Esophagus (tissue), 2 donors: ENCODE data around the gene MICOS13. TPM values are rescaled to one million over a fixed set of nuclear protein-coding genes. Genes with fewer than 3 reads are reported as not detected.
A peak's percentile ranks its signal among the peaks of the same experiment; 100 is the strongest.

Experiments
- H3K27ac ChIP-seq, 2 donors: one replicate each; pipeline ENCODE4 v1.5.1; 2013; ENCODE audit warnings: low read depth in 2 of 2, mild to moderate bottlenecking in 2 of 2, inconsistent platforms in 1 of 2, low read length in 1 of 2, moderate library complexity in 1 of 2
- H3K27me3 ChIP-seq, 2 donors: one replicate each; pipeline ENCODE4 v1.6.1; 2013; ENCODE audit warnings: low read length in 2 of 2, control low read depth in 1 of 2, mild to moderate bottlenecking in 1 of 2; ENCODE audit not compliant: insufficient read depth in 2 of 2, control insufficient read depth in 1 of 2
- H3K36me3 ChIP-seq, 2 donors: one replicate each; pipeline ENCODE4 v1.6.1; 2013; ENCODE audit warnings: low read length in 1 of 2; ENCODE audit not compliant: control insufficient read depth in 2 of 2, insufficient read depth in 2 of 2
- H3K4me1 ChIP-seq, 2 donors: one replicate each; pipeline ENCODE4 v1.6.1; 2013; ENCODE audit warnings: low read length in 1 of 2; ENCODE audit not compliant: control insufficient read depth in 2 of 2, insufficient read depth in 2 of 2
- H3K4me3 ChIP-seq, 2 donors: one replicate each; pipeline ENCODE4 v1.5.1; 2013; ENCODE audit warnings: low read length in 2 of 2, mild to moderate bottlenecking in 2 of 2, low read depth in 1 of 2, moderate library complexity in 1 of 2
- H3K9me3 ChIP-seq, 2 donors: one replicate each; pipeline ENCODE4 v1.6.1; 2013; ENCODE audit warnings: mild to moderate bottlenecking in 2 of 2, low read depth in 1 of 2, low read length in 1 of 2, moderate library complexity in 1 of 2; ENCODE audit not compliant: control insufficient read depth in 2 of 2, insufficient read depth in 1 of 2
- WGBS, 2 donors: extraction: QIAGEN DNeasy Blood & Tissue Kit; methylation state at CpG; one replicate each; pipeline ENCODE4 v1.1.7; 2013; 5-methylcytosine and 5-hydroxymethylcytosine counted together
- polyA plus RNA-seq, 2 donors: library from polyadenylated mRNA; stranded (reverse); fragments of 200-250 nt; gene quantifications; one replicate each; pipeline ENCODE4 v1.2.3, GENCODE V29; 2013
- donor health status: healthy with polysubstance abuse.
- donor health status: Bipolar disorder and iron deficiency.

MICOS13 gene, protein sequence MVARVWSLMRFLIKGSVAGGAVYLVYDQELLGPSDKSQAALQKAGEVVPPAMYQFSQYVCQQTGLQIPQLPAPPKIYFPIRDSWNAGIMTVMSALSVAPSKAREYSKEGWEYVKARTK
- polyA plus RNA-seq, result 100 to 1,000 TPM in 1 of 2 donors, 10 to 100 TPM in 1; 86.8 to 104 TPM

GRCh38 chr19:5680437-5681368 lies at the start of gene MICOS13, which contains the start of gene HSD11B1L:
TSS of gene MICOS13 (minus strand) at chr19:5680516. CDS start at chr19:5680486, 30 bp downstream.
TSS of gene HSD11B1L (plus strand) at chr19:5681027. CDS start at chr19:5684833, 3,806 bp downstream.
- H3K27ac ChIP-seq, result peak within 1 kb of the TSS; percentile 89 to 92
- H3K36me3 ChIP-seq, result peaks cover 0 to 5% of the 10 kb centered on the region in 2 donors
- peak within 1 kb of the TSS; percentile 67 to 82 for H3K4me3 ChIP-seq
- H3K9me3 ChIP-seq, result no peaks in the 10 kb centered on the region
- WGBS, 2 donors, result 1% methylated on average over 74 to 94 of the region's 94 CpGs
- no peaks in the 10 kb centered on the region for H3K27me3 ChIP-seq
- peaks cover 4 to 11% of the 10 kb centered on the region in 2 donors for H3K4me1 ChIP-seq

DNA sequence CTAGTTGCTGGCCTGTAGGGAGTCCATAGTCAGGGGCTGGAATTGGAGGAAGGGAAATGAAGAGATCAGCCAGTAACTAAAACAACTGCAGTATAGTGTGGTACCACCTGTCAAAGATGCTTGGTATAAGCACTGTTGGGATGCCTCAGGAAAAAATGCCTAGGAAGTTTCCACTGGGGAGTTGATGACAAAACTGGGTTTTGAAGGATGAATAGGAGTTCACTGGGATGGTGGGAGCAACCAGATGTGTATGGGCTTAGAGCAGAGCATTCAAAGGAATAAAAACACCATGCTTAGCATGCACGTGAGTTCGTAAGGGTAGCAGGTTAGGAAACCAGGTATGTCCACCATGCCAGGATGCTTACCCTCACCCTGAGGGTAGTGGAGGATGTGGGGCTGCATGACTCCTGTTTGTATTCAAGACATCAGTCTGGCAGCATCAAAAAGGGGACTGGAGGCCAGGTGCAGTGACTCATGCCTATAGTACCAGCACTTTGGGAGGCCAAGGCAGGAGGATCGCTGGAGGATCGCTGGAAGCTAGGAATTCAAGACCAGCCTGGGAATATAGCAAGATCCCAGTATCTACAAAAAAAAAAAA lies 47.2 kb upstream of the MICOS13 start:
- Histone ChIP-seq H3K9me3 (no peaks in the 10 kb centered on the region), H3K36me3 (no peaks in the 10 kb centered on the region), H3K27me3 (no peaks in the 10 kb centered on the region), H3K4me3 (no peak overlapping the region), H3K27ac (no peak overlapping the region), H3K4me1 (no peaks in the 10 kb centered on the region)
- whole genome bisulfite sequencing, 2 donors, result 95 to 96% methylated on average over 4 of the region's 4 CpGs

GRCh38 chr19:5719961-5720790 lies 39.9 kb upstream of the MICOS13 start, which contains the start of the genes CATSPERD and LONP1:
TSS of gene CATSPERD (plus strand) at chr19:5720637. CDS start at chr19:5720738, 101 bp downstream.
TSS of gene LONP1 (minus strand) at chr19:5720146. CDS start at chr19:5720132, 14 bp downstream.
- H3K4me3 ChIP-seq, result peak within 1 kb of the TSS; percentile 83 to 87
- 0% methylated on average over 83 to 90 of the region's 90 CpGs for WGBS, 2 donors

GRCh38 chr19:5719274-5719960 lies 39.1 kb upstream of the MICOS13 start:
- peaks cover 2 to 4% of the 10 kb centered on the region in 2 donors for H3K4me1 ChIP-seq
- H3K27ac ChIP-seq, result peak overlapping the region; percentile 92 to 93
- no peaks in the 10 kb centered on the region for H3K27me3 ChIP-seq
- peak overlapping the region; percentile 83 to 87 for H3K4me3 ChIP-seq
- WGBS, 2 donors, result 0 to 1% methylated on average over 50 to 58 of the region's 58 CpGs
- no peaks in the 10 kb centered on the region for H3K9me3 ChIP-seq
- H3K36me3 ChIP-seq, result no peaks in the 10 kb centered on the region

More at GRCh38 chr19:5719961-5720790, 39.9 kb upstream of the MICOS13 start, which contains the start of the genes CATSPERD and LONP1:
- no peaks in the 10 kb centered on the region for H3K9me3 ChIP-seq
- peak within 1 kb of the TSS; percentile 92 to 93 for H3K27ac ChIP-seq
- H3K27me3 ChIP-seq, result no peaks in the 10 kb centered on the region
- H3K4me1 ChIP-seq, result peaks cover 2 to 4% of the 10 kb centered on the region in 2 donors
- H3K36me3 ChIP-seq, result no peaks in the 10 kb centered on the region

DNA sequence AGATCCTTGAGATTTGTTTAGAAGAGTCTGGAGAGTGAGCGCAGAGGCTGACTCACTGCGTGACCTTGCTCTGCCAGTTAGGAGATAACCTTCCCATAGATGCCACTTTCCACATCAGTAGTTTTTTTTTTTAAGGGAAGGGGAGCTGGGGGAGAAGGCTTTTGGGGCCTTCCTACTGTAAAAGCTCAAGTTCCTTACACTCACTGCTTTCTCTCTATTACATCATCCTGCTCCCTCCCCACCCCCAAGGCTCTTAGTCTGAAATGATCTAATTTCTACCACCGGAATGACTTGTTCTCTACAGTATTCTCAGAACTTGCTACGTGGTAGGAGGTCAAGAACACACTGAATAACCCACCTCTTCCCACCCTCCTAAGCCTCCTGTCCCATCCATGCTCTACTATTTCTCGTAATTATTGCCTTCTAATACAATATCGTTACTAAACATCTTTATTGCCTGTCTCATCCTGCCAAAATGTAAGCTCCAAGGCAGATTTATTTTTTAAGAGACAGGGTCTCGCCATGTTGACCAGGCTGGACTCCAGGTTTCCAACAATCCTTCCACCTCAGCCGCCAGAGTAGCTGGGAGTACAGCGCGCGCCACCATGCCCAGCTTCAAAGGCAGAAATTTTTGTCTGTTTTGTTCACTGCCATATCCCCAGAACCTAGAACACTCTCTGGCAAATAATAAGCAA lies 38.4 kb upstream of the MICOS13 start:
- H3K27me3 ChIP-seq, result no peaks in the 10 kb centered on the region
- H3K4me3 ChIP-seq, result peak overlapping the region; percentile 83 to 87
- H3K4me1 ChIP-seq, result peaks cover 2 to 4% of the 10 kb centered on the region in 2 donors
- H3K27ac ChIP-seq, result peak overlapping the region; percentile 92 to 93
- WGBS, 2 donors, result 22 to 24% methylated on average over 11 of the region's 11 CpGs
- peaks cover under 1 to 4% of the 10 kb centered on the region in 2 donors for H3K36me3 ChIP-seq
- no peaks in the 10 kb centered on the region for H3K9me3 ChIP-seq

DNA sequence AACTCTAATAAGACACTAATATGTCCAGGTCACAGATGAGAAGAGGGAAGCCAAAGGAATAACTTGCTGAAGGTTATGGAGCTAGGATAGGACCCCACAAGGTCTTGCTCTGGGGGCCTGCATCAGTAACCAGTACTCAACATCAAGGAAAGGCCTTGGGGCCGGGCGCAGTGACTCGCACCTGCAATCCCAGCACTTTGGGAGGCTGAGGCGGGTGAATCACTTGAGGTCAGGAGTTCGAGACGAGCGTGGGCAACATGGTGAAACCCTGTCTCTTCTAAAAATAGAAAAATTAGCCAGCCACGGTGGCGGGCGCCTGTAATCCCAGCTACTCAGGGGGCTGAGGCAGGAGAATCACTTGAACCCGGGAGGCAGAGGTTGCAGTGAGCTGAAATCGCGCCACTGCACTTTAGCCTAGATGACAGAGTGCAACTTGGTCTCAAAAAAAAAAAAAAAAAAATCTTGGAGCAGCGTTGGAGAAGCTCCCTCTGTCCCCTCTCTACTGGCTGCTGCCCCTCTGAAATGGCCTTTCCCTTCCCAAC lies 37.8 kb upstream of the MICOS13 start:
- WGBS, 2 donors, result 57 to 62% methylated on average over 14 of the region's 14 CpGs
- Histone ChIP-seq H3K4me3 (no peak overlapping the region), H3K27me3 (no peaks in the 10 kb centered on the region), H3K4me1 (peaks cover 2 to 4% of the 10 kb centered on the region in 2 donors), H3K27ac (no peak overlapping the region), H3K9me3 (no peaks in the 10 kb centered on the region), H3K36me3 (peaks cover 3 to 7% of the 10 kb centered on the region in 2 donors)

DNA sequence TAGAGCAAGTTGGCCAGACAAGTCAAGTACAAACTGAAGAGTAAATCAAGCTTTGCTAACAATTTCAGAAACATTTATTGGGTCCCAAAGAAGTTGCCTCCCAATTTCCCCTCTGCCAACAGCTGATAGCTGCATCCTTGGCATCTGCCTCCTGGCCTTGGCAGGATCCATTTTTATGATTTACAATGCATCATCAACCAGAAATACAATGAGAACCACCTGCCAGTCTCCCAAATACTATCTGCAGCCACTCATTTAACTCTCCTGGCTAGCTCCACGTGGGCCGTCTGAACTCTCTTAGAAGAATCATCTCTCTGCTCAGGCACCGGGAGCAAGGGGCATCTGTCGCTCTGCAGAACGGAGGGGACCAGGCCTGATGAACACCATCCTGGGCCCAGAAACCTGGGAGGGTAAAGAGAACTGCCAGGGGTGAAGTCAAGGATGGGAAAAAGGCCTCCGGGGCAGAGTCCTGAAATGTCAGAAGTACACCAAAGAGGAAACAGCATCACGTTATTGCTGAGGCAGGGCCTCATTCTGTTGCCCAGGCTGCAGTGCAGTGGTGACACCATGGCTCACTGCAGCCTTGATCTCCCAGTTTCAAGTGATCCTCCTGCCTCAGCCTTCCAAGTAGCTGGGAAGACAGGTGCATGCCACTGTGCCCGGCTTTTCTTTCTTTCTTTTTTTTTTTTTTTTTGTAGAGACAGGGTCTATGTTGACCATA lies 37.1 kb upstream of the MICOS13 start:
- H3K36me3 ChIP-seq, result peaks cover 8 to 10% of the 10 kb centered on the region in 2 donors
- H3K9me3 ChIP-seq, result no peaks in the 10 kb centered on the region
- no peaks in the 10 kb centered on the region for H3K27me3 ChIP-seq
- peaks cover 2 to 4% of the 10 kb centered on the region in 2 donors for H3K4me1 ChIP-seq
- 80% methylated on average over 8 of the region's 8 CpGs for WGBS, 2 donors
- H3K4me3 ChIP-seq, result no peak overlapping the region
- no peak overlapping the region for H3K27ac ChIP-seq
